Measurements from ENCODE around the gene AARS2. TPM values are rescaled to one million over a fixed set of nuclear protein-coding genes. Genes with fewer than 3 reads are reported as not detected.
"Not testable (repeated sequence)": the region's sequence is repeated elsewhere in the genome, so short reads cannot be mapped to it uniquely, and the experiment has no call there.

AARS2 gene
- 7.8 TPM for total RNA-seq
- long read RNA-seq, transcript AARS2-201 (22 exons, 3,854 nt): major isoform, 7 of 20 reads
- long read RNA-seq, partial matches to known transcripts: 6 of 20 reads
- long read RNA-seq, other reads (novel, unspliced or antisense): 7 of 20 reads

- intact Hi-C loops (cut with DNase I): loop anchor here (5.0 kb wide), 1 partner anchor 46 kb away; the partner anchor contains the start of gene NFKBIE
- peak; percentile 94 for DNase-seq (ENCODE audit: low spot score)
Measured at GRCh38 chr6:44312901-44313788, at the start of gene AARS2. AARS2 (minus strand) TSS chr6:44313347; CDS start chr6:44313323, 24 bp downstream.

- intact Hi-C loops (cut with DNase I): no loop called here
Measured at GRCh38 chr6:44361947-44362346, 48.8 kb upstream of the AARS2 start.

DNA sequence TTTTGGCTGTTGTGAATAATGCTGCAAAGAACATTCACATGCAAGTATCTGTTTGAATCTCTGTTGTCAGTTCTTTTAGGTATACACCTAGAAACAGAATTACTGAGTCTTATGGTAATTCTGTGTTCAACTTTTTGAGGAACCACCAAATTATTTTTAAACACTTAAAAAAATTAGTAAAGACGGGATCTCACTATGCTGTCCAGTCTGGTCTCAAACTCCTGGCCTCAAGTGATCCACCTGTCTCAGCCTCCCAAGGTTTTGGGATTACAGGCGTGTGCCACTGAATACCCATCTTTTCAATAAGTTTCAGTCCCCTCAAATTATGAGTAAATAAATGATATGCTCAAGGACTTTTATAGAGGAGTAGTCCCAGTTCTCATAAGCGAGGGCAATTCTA is 46.8 kb upstream of the AARS2 start:
- DNase-seq (ENCODE audit: low spot score): no peak
- intact Hi-C loops (cut with DNase I): no loop called here

More at GRCh38 chr6:44361947-44362346, 48.8 kb upstream of the AARS2 start:
- DNase-seq (ENCODE audit: low spot score): no peak

DNA sequence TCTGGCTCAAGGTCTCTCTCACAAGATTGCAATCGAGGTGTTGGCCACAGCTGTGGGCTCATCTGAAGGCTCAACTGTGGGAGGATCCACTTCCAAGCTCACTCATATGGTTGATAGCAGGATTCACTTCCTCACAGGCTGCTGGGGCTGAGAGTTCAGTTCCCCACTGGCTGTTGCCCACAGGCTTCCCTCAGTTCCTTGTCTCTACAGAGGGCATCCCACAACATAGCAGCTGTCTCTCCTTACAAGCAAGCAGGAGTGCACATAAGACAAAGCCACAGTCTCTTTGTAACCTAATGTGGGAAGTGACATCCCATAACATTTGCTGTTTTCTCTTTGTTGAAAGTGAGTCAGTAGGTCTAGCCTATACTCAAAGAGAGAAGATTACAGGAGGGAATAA is 43.3 kb upstream of the AARS2 start:
- DNase-seq (ENCODE audit: low spot score): no peak
- intact Hi-C loops (cut with DNase I): no loop called here

DNA sequence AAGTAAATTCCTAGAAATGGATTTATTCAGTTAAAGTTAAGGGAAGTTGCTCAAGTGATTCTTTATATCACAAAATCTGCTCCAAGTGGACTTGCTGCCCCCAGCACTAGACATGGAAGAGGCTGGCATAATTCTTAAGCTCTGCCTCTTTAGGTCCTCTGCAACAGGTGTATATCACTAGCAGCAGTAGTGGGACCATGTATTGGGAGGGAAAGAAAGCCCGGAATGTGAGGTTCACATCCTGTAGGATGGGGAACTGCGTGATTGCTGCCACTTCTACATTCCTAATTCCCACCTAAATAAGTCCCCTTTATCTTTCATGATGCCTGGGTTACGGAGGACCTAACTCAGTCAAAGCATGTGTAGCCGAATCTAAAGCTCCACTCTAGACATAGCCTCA is 42.5 kb upstream of the AARS2 start:
- intact Hi-C loops (cut with DNase I): no loop called here
- DNase-seq (ENCODE audit: low spot score): no peak

- no peak for DNase-seq (ENCODE audit: low spot score)
- intact Hi-C loops (cut with DNase I): no loop called here
Measured at GRCh38 chr6:44353336-44353735, 40.2 kb upstream of the AARS2 start.

DNA sequence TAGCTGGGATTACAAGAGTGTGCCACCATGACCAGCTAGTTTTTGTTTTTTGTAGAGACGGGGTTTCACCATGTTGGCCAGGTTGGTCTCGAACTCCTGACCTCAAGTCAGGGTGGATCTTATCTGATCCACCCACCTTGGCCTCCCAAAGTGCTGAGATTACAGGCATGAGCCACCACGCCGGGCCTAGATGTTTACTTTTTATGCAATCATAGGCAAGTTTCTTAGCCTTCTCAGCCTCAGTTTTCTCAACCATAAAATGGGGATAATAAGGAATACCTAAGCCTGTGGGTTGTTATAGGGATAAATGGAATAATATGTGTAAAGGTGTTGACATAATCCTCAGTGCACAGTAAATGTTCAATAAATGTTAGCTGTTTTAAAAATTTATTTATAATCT is 39.1 kb upstream of the AARS2 start:
- intact Hi-C loops (cut with DNase I): no loop called here
- no peak for DNase-seq (ENCODE audit: low spot score)

- intact Hi-C loops (cut with DNase I); DNase-seq (ENCODE audit: low spot score): not testable (repeated sequence)
Measured at GRCh38 chr6:44350650-44350994, 37.5 kb upstream of the AARS2 start.

- DNase-seq (ENCODE audit: low spot score): no peak
- intact Hi-C loops (cut with DNase I): no loop called here
Measured at GRCh38 chr6:44349904-44350649, 36.9 kb upstream of the AARS2 start.

GRCh38 chr6:44346818-44347217 is 33.7 kb upstream of the AARS2 start:
- DNase-seq (ENCODE audit: low spot score); intact Hi-C loops (cut with DNase I): not testable (repeated sequence)

DNA sequence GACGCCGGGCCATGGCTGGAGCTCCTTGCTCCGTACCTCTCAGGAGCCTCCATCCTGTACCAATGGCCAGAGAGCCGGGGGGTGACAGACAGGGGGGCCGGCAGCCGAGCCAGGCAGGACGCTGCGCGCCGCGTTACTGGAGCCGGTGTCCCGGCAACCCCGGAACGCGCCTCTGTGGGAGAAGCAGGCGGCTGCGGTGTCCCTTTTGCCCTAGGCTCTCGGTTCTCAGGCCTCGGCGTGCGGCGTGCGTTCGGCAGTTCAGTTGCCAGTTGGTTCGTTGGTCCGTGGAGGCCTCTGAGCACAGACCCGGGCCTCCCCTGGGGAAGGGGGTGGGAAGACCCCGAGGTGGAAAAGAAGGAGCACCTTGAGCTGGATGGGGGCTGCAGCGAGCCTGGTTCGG is 29.3 kb upstream of the AARS2 start, which contains the start of gene SPATS1:
Gene SPATS1, plus strand, starts transcription at position 162 of the 400 bp plus-strand sequence. CDS start 446 bp downstream, outside the sequence.
- intact Hi-C loops (cut with DNase I): no loop called here
- no peak for DNase-seq (ENCODE audit: low spot score)

- DNase-seq (ENCODE audit: low spot score): no peak
- intact Hi-C loops (cut with DNase I): no loop called here
Measured at GRCh38 chr6:44342052-44342451, 28.9 kb upstream of the AARS2 start.

GRCh38 chr6:44341095-44341890 is 28.1 kb upstream of the AARS2 start:
- no peak for DNase-seq (ENCODE audit: low spot score)

GRCh38 chr6:44339763-44340625 is 26.8 kb upstream of the AARS2 start:
- intact Hi-C loops (cut with DNase I): loop anchor here (2.0 to 5.0 kb wide), 2 partner anchors 71 to 243 kb away; no protein-coding TSS in a partner anchor
- no peak for DNase-seq (ENCODE audit: low spot score)

More at GRCh38 chr6:44341095-44341890, 28.1 kb upstream of the AARS2 start:
- intact Hi-C loops (cut with DNase I): no loop called here

- intact Hi-C loops (cut with DNase I): loop anchor here (2.0 to 5.0 kb wide), 2 partner anchors 70 to 242 kb away; no protein-coding TSS in a partner anchor
- no peak for DNase-seq (ENCODE audit: low spot score)
Measured at GRCh38 chr6:44339301-44339700, 26.2 kb upstream of the AARS2 start.

GRCh38 chr6:44338228-44339122 is 25.3 kb upstream of the AARS2 start:
- intact Hi-C loops (cut with DNase I): loop anchor here (2.0 to 5.0 kb wide), 2 partner anchors 70 to 241 kb away; no protein-coding TSS in a partner anchor
- no peak for DNase-seq (ENCODE audit: low spot score)

DNA sequence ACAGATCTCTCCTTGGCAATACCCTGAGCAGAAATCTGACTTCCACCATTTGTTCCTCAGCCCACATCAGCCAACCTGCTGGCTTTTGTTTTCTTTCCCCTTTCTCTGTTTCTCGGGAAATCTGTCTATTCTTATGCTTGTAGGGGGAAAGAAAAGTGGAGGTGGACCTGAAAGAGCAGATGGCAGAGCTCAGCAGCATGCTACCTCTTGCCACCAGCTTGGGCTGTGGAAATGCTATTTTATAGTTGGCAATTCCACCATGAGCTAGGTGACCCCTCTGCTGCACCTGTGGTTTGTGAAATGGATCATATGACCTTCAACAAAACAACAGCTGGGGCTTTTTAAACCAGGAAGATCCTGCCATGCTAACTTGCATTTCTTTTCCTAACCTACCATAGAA is 22.5 kb upstream of the AARS2 start:
- no peak for DNase-seq (ENCODE audit: low spot score)
- intact Hi-C loops (cut with DNase I): loop anchor here (5.0 kb wide), 1 partner anchor 238 kb away; no protein-coding TSS in a partner anchor
